Cardiac muscle cell (in vitro differentiated cells and primary cell): ENCODE measurements around the gene NUDT5. TPM values are rescaled to one million over a fixed set of nuclear protein-coding genes. Genes with fewer than 3 reads are reported as not detected.

ENCODE experiments used
- DNase-seq, 2 donors: peaks; one replicate each; pipeline versions ENCODE4 v3.0.0 to v3.0.0-alpha.2; 2010 to 2017; ENCODE audit warnings: low read depth in 1 of 2, low spot score in 1 of 2
- H3K27ac ChIP-seq: fragments of 200-600 bp; sonication (generic); 2 replicates; pipeline ENCODE4 v1.5.1; 2016
- H3K27me3 ChIP-seq: fragments of 200-600 bp; sonication (generic); 2 replicates; pipeline ENCODE4 v1.6.0; 2016; ENCODE audit warnings: control low read depth
- H3K36me3 ChIP-seq: fragments of 200-600 bp; sonication (generic); 2 replicates; pipeline ENCODE4 v1.5.1; 2016; ENCODE audit warnings: control low read depth
- H3K4me1 ChIP-seq: fragments of 200-600 bp; sonication (generic); 2 replicates; pipeline ENCODE4 v1.8.1; 2017; ENCODE audit warnings: low read depth, mild to moderate bottlenecking, mixed run types
- H3K4me3 ChIP-seq: fragments of 200-600 bp; sonication (generic); 2 replicates; pipeline ENCODE4 v1.5.1; 2016; ENCODE audit warnings: mild to moderate bottlenecking
- H3K9me3 ChIP-seq: fragments of 200-600 bp; sonication (generic); 2 replicates; pipeline ENCODE4 v1.5.1; 2017; ENCODE audit warnings: low read depth, mild to moderate bottlenecking, control low read depth
- polyA plus RNA-seq: library from polyadenylated mRNA; unstranded; fragments of >200 nt; fragmentation: Nextera tagmentation; extraction: Ambion mirVana; gene quantifications from 2 replicates; pipeline ENCODE4 v1.2.1, GENCODE V29; 2016
- total RNA-seq: library from RNA; depleted of rRNA; stranded (reverse); fragments of >200 nt; gene quantifications from 2 replicates; pipeline ENCODE4 v1.2.3, GENCODE V29; 2016
- TF ChIP-seq, protein P1 (sequence below): IDR thresholded peaks from 2 replicates; pipeline ENCODE4 v1.5.1; 2012; ENCODE audit warnings: low read depth, mild to moderate bottlenecking, low read length

NUDT5 gene
- total RNA-seq: 49.3 and 59.2 TPM in 2 replicates
- polyA plus RNA-seq: 108 and 122 TPM in 2 replicates

DNA sequence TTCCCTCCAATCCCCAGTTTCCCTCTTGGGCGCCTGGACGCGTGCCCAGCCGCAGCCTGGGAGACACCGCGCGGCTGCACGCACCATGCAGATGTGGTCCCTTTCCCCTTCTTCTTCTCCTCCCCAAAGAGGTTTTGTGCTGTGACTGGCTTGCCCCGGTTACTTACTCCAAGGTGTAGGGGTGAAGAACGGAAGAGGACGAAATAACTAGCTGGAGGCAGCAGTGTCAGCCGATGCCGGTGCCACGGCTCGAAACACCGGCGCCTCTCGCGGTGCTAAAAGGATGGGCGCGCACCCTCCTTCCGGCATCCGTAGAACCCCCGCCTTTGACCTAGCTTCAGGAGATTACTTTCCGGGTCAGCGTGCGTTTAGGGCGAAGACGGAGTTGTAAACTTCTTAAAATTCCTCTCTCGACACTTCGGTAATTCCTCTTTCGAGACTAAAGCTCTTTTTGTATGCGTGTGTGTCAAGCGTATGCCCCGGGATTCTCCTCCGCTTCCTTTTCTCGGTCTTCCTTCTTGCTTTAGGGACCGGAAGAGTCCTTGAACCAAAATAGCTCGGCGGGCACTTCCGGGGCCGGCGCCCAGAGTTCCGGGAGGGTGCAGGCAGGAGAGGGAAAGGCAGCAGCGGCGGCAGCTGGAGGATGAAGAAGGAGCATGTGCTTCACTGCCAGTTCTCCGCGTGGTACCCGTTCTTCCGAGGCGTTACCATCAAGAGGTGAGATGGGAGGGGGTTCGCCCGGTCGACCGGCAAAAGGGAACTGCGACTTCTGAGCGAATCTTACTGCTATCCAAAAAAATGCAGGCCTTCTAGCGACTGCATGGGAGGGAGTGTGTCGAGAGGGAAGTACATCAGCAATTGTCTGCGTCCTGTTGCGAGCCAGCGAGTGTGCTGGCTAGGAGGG is at the start of gene NUDT5, which contains the start of gene CDC123:
TSS of gene NUDT5 (minus strand) at position 289 of the 904 bp plus-strand sequence. CDS start 9,600 bp downstream, outside the sequence.
TSS of gene CDC123 (plus strand) at position 586 of the 904 bp plus-strand sequence. CDS start at position 644, 58 bp downstream.
- H3K4me3 ChIP-seq: peak within 1 kb of the TSS; percentile 90
- no peaks in the 10 kb centered on the region for H3K9me3 ChIP-seq
- peaks cover 12% of the 10 kb centered on the region for H3K36me3 ChIP-seq
- TF ChIP-seq, protein P1, sequence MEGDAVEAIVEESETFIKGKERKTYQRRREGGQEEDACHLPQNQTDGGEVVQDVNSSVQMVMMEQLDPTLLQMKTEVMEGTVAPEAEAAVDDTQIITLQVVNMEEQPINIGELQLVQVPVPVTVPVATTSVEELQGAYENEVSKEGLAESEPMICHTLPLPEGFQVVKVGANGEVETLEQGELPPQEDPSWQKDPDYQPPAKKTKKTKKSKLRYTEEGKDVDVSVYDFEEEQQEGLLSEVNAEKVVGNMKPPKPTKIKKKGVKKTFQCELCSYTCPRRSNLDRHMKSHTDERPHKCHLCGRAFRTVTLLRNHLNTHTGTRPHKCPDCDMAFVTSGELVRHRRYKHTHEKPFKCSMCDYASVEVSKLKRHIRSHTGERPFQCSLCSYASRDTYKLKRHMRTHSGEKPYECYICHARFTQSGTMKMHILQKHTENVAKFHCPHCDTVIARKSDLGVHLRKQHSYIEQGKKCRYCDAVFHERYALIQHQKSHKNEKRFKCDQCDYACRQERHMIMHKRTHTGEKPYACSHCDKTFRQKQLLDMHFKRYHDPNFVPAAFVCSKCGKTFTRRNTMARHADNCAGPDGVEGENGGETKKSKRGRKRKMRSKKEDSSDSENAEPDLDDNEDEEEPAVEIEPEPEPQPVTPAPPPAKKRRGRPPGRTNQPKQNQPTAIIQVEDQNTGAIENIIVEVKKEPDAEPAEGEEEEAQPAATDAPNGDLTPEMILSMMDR: peak; percentile 8
- peak; percentile 91 to 93 for DNase-seq
- H3K27me3 ChIP-seq: no peaks in the 10 kb centered on the region
- H3K4me1 ChIP-seq: peaks cover 15% of the 10 kb centered on the region
- peak within 1 kb of the TSS; percentile 90 for H3K27ac ChIP-seq

DNA sequence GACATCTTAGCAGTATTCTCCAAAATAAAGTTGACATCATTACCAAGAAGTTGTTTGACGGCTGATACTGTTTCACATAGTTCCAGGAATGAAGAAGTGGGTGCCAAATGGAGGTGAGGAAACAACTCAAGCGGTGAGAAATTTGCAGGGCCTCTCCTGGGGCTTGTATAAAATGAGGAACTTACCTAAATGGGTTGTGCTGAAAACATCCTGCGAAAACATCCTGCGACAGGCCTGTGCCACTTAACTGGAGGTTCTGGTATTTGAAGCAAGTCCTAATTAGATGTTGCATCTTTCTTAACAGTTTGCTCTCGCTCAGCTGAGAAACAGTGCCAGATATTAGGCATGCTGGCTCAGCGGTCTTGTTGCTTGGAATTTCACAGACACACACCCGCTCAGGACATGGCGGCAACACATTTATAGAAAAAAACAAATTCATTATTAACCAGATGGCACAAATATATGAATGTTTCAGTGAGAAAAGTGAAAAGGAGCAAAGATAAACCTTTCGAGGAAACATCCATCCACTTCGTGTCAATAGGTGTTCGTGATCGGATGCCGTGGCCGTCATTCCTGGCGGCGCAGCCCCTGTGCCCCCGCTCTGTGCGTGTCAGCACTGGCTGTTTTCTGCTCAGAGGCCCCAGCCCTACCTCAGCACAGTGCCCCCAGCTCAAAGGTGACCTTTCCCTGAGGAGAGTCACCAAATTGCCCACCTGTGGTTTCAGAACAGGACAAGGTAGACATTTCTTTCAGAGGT is 48.4 kb upstream of the NUDT5 start:
- Histone ChIP-seq H3K27ac (no peak overlapping the region), H3K36me3 (peaks cover 10% of the 10 kb centered on the region), H3K27me3 (no peaks in the 10 kb centered on the region), H3K4me3 (no peak overlapping the region), H3K4me1 (peaks cover 4% of the 10 kb centered on the region), H3K9me3 (no peaks in the 10 kb centered on the region)
- TF ChIP-seq, protein P1: no peak
- DNase-seq: no peak

DNA sequence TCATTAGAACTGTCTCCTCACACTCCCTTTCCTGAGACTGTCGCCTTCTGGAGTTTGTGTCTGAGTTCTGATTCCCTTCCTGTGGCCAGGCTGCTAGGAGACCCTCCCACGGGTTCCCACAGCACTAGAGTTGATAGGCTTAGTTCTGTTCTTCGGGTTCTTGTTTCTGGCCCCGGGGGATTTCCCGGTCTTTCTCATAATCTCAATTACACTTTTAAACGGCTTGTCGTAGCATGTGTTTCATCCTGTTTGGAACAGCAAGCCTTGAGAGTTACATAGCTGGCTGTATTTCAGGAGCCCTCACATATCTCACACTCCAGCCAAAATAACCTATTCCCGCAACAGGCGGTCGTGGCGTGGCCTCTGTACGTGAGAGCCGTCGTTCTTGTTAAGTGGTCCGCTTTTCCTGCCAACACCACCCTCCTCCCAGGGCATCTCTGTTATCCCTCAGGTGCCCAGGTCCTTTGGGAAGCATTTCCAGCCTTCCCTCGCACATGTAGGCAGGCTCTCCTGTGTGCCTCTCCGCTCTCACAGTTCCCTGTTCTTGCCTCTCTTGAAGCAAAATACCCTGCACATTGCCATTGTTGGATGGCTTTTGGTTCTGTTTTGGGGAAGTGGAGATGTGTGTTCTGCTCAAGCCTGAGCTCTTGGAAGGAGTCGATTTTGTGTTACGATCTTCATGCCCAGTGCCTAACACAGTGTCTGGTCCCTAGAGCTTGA is 46.3 kb upstream of the NUDT5 start:
- no peaks in the 10 kb centered on the region for H3K27me3 ChIP-seq
- peak in 1 of 2 donors; percentile 61 for DNase-seq
- H3K9me3 ChIP-seq: no peaks in the 10 kb centered on the region
- peaks cover 25% of the 10 kb centered on the region for H3K36me3 ChIP-seq
- H3K4me3 ChIP-seq: no peak overlapping the region
- peaks cover 4% of the 10 kb centered on the region for H3K4me1 ChIP-seq
- TF ChIP-seq, protein P1: no peak
- H3K27ac ChIP-seq: peak overlapping the region; percentile 24

DNA sequence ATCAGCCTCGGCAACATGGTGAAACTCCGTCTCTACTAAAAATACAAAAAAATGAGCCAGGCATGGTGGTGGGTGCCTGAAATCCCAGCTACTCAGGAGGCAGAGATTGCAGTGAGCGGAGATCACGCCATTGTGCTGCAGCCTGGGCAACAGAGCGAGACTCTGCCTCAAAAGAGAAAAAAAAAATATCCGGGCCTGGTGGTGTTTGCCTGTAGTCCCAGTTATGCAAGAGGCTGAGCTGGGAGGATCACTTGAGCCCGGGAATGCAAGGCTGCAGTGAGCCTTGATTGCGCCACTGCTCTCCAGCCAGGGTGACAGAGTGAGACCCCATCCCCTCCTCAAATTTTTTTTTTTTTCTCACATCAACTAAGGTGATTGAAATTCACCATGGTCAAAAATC is 43.1 kb upstream of the NUDT5 start:
- Histone ChIP-seq H3K9me3 (no peaks in the 10 kb centered on the region), H3K4me3 (no peak overlapping the region), H3K27me3 (no peaks in the 10 kb centered on the region), H3K36me3 (peaks cover 24% of the 10 kb centered on the region), H3K27ac (no peak overlapping the region), H3K4me1 (peaks cover 15% of the 10 kb centered on the region)
- TF ChIP-seq, protein P1: no peak
- DNase-seq: no peak
